GM10266 (cell line): ENCODE results near the gene TMED9.

Experiments used
- DNase-seq: peaks from one replicate; pipeline ENCODE4 v3.0.0; 2012; ENCODE audit errors: extremely low spot score
- TF ChIP-seq, protein P1 (sequence below): IDR thresholded peaks from 2 replicates; pipeline ENCODE4 v1.5.1; 2012; ENCODE audit warnings: mild to moderate bottlenecking, low read depth; ENCODE audit not compliant: control insufficient read depth, insufficient read depth; ENCODE audit errors: missing control alignments

TMED9 gene

DNA sequence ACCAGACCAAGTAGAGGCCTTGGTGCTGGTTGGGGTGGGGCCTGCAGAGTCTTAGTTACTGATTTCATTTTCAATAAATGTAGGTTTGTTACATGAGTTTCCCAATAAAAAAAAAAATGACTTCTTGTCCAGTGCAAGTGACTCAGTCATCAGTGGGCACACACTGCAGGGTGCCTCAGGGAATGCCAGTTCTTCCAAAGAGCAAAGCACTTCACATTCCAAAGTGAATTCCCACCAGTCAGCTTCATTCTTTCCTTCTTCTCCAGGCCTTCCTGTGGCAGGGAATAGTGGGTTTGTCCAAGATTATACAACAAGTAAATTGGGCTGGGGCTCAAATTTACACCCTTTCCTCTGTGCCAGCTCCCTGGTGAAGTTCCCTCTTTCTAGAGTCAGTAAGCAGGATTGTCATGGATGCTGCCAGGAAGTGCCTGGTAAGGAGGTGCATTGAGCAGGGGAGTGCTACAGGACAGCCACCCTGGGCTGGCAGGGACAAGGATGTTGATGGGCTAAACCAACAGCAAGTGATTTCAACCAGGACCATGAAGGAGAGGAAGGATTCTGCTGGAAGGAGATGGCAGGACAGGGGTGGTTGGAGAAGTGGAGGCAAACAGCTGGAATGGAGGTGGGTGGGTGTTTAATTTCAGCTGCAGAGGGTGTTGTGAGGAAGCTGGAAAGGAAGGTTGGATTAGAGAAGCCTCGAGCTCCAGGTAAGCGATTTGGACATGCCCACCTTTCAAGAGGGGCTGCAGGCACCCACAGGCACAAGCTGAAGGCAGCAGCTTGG is 4.2 kb downstream of the TMED9 start:
- DNase-seq: no peak

DNA sequence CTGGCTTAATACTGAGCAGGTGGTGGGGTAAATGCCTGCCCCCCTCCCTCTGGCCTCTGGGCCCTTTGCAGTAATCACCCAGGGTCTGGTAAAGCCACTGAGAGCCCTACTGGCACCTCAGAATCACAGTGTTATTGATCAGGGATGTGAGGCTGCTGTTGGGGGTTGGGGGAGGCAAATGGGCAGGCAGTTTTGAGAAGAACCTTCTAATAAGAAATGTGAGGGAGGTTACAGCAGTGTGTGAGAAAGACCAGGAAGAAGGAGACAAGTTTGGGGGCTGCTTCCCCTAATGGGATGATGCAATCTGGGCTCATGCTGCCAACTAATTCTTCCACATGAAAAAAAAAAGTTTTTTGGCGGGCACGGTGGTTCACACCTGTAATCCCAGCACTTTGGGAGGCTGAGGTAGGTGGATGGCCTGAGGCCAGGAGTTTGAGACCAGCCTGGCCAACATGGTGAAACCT is 4.8 kb downstream of the TMED9 start:
- DNase-seq: no peak
- TF ChIP-seq, protein P1, sequence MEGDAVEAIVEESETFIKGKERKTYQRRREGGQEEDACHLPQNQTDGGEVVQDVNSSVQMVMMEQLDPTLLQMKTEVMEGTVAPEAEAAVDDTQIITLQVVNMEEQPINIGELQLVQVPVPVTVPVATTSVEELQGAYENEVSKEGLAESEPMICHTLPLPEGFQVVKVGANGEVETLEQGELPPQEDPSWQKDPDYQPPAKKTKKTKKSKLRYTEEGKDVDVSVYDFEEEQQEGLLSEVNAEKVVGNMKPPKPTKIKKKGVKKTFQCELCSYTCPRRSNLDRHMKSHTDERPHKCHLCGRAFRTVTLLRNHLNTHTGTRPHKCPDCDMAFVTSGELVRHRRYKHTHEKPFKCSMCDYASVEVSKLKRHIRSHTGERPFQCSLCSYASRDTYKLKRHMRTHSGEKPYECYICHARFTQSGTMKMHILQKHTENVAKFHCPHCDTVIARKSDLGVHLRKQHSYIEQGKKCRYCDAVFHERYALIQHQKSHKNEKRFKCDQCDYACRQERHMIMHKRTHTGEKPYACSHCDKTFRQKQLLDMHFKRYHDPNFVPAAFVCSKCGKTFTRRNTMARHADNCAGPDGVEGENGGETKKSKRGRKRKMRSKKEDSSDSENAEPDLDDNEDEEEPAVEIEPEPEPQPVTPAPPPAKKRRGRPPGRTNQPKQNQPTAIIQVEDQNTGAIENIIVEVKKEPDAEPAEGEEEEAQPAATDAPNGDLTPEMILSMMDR: no peak

More for the DNA sequence above, 4.2 kb downstream of the TMED9 start:
- TF ChIP-seq, protein P1: no peak

- no peak for DNase-seq
- TF ChIP-seq, protein P1: no peak
Observed at GRCh38 chr5:177598477-177598876, 6.5 kb downstream of the TMED9 start.

GRCh38 chr5:177599731-177600507 is 7.9 kb downstream of the TMED9 start, which contains the start of gene B4GALT7:
Gene B4GALT7 (plus strand): TSS chr5:177600132. CDS start chr5:177600211, 79 bp downstream.
- TF ChIP-seq, protein P1: no peak
- peak; percentile 94 for DNase-seq

DNA sequence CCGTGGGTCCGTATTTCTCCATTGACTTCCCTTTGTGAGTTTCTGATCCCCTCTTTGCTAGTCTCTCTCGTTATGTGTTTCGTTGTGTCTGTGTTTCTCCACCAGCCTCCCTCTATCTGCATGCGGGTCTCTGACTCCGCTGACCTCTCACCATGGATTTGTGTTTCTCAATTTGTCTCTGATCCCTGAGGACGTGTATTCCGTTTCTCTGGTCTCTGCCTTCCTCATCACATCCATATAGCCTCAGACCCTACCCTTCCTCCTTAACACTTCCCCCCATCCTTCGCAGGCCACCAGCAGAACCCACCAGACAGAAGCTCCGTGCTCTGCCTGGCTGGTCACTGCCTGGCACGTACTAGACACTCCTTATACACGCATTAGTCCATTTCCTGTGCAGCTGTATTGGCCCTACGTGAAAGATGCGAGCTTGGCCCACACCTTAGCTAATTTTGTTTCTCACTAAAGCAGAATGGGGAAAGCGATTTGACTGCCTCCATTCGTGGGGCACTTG is 8.6 kb downstream of the TMED9 start:
- DNase-seq: no peak
- TF ChIP-seq, protein P1: no peak

GRCh38 chr5:177601126-177601525 is 9.1 kb downstream of the TMED9 start:
- TF ChIP-seq, protein P1: no peak
- no peak for DNase-seq
